Measurements from ENCODE around the gene MRPL2.
A peak's percentile ranks its signal among the peaks of the same experiment; 100 is the strongest.

Gene MRPL2

GRCh38 chr6:43059168-43060033, at the start of gene MRPL2, which contains the start of gene KLC4:
Gene MRPL2 (minus strand): TSS chr6:43059434. CDS start chr6:43059381, 53 bp downstream.
Gene KLC4 (plus strand): TSS chr6:43059631. CDS start chr6:43061336, 1,705 bp downstream.
- DNase-seq (ENCODE audit: low read depth in 2 of 2): peak; percentile 93 to 97

- DNase-seq (ENCODE audit: low read depth in 2 of 2): no peak
These were observed 48.3 kb upstream of the MRPL2 start for GRCh38 chr6:43107344-43108062.

- DNase-seq (ENCODE audit: low read depth in 2 of 2): no peak
These were observed 46.4 kb upstream of the MRPL2 start for GRCh38 chr6:43105538-43106222.

GRCh38 chr6:43103253-43103876, 44.1 kb upstream of the MRPL2 start:
- no peak for DNase-seq (ENCODE audit: low read depth in 2 of 2)

- no peak for DNase-seq (ENCODE audit: low read depth in 2 of 2)
These were observed 42.3 kb upstream of the MRPL2 start for GRCh38 chr6:43101497-43101896.

GRCh38 chr6:43097502-43097901, 38.3 kb upstream of the MRPL2 start:
- no peak for DNase-seq (ENCODE audit: low read depth in 2 of 2)

- no peak for DNase-seq (ENCODE audit: low read depth in 2 of 2)
These were observed 37.9 kb upstream of the MRPL2 start for GRCh38 chr6:43097098-43097489.

DNA sequence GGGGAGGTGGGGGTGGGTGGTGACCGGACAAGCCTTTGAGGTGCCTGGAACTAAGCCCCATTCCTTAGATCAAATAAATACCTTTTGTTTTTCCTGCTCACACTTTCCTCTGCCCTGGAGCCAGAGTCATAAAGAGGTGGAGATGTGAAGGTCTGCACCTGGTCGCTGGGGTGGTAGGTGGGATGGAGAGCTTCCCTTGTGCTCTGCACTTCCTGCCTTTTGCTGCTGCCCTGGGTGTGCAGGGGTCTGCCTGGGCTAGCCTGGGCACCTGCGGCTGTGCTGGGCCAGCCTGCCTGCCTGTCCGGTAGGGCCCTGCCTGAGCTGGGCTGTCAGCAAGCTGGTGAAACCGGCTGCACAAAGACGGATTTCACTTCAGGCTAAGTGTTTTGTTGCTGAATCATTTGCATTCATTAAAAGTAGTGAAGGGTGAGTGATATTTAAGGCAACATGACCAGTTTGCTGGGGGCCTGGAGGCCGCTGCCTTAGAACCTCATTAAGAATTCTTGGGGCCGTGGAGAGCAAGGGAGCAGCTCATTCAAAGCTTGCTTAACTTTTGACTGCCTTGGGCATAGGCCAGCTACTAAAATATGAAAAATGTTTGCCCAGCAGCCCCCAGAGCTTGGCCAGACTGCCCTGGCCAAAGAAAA, 37.3 kb upstream of the MRPL2 start:
- no peak for DNase-seq (ENCODE audit: low read depth in 2 of 2)

- no peak for DNase-seq (ENCODE audit: low read depth in 2 of 2)
These were observed 36.7 kb upstream of the MRPL2 start for GRCh38 chr6:43095939-43096338.

GRCh38 chr6:43093436-43094289, 34.4 kb upstream of the MRPL2 start:
- DNase-seq (ENCODE audit: low read depth in 2 of 2): no peak

GRCh38 chr6:43092635-43093034, 33.4 kb upstream of the MRPL2 start:
- DNase-seq (ENCODE audit: low read depth in 2 of 2): no peak

GRCh38 chr6:43091436-43091991, 32.3 kb upstream of the MRPL2 start:
- no peak for DNase-seq (ENCODE audit: low read depth in 2 of 2)

- DNase-seq (ENCODE audit: low read depth in 2 of 2): no peak
These were observed 31.8 kb upstream of the MRPL2 start for GRCh38 chr6:43091020-43091419.

GRCh38 chr6:43090559-43090956, 31.3 kb upstream of the MRPL2 start:
- DNase-seq (ENCODE audit: low read depth in 2 of 2): no peak

DNA sequence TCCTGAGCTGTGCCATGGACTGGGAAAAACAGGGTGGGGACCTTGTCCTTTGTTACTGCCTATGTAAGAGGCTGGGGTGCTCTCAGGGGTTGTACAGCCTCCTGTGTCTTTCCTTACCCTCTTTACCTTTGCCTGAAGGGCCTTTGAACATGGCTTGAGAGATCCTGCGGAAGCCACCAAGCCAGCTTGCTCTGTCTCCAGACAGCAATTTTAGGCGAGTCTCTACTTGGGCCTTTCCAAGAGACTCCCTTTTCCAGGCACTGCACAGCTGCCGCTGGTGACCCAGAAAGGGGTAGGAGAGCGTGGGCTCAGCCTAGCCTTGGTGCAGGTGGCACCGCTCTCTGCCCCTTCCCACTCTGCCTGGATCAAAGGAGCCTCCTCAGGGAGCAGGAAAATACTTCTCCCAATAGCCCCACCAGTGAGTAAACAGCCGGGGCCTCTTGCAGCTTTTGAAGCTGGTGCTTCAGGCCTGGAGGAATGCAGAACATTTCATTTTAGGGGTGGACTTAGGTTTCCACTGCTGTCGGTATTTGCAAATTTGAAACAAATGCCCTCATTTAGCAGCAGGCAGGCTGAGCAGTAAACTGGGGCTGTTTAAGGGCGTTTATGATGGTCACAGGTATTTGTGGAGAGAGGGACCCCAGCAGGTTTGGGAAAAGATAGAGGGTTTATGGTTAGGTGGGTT, 30.8 kb upstream of the MRPL2 start:
- no peak for DNase-seq (ENCODE audit: low read depth in 2 of 2)

DNA sequence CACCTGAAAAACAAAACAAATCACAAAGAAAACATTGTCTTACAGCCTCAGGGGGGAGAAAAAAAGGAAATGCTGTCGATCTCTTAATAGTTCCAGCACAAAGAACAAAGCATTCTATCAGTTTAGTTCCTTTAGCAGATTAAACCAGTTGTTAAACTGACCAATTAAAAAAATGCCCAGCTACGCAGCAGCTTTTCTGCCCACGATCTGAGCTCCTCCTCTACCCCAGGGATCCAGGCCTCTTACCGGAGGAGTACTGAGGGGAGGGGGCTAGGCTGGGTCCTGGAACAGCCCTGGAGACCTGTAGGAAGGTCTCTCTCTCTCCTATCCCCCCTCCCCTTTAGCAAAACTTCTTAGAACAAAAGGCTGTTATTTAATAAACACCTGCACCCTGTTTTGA, 30.2 kb upstream of the MRPL2 start:
- no peak for DNase-seq (ENCODE audit: low read depth in 2 of 2)

- no peak for DNase-seq (ENCODE audit: low read depth in 2 of 2)
These were observed 29.4 kb upstream of the MRPL2 start for GRCh38 chr6:43088654-43089056.

DNA sequence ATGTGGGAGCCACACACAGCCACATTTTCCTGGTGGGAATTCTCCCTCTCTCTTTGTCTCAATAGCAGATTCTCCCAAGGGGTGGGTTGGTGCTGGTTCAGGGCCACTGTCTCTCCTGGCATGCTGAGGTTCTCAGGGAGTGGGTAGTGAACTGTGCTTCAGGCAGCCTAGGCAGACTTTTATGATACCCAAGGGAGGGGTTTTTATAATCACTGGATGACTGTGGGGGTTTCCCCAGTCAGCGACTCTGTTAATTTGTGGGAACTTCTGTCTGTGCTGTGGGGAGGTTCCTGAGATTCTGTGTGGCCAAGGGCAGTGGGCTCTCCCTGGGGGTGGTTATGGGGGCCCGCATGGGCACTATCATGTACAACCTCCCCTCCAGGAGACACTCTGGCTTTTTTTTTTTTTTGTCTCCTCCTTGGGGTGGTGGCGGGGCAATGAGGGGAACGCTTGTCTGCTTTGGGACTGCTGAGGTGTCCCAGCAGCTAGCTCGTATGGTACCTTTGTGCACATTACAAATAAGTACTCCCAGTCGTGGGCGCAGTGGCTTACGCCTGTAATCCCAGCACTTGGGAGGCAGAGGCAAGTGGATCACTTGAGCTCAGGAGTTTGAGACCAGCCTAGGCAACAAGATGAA, 26.9 kb upstream of the MRPL2 start:
- no peak for DNase-seq (ENCODE audit: low read depth in 2 of 2)
